GM23248 (cell line): ENCODE results near the gene PDE8A. TPM values are rescaled to one million over a fixed set of nuclear protein-coding genes. Genes with fewer than 3 reads are reported as not detected.

Experiments used
- DNase-seq: peaks from one replicate; pipeline ENCODE4 v3.0.0-alpha.2; 2015
- H2AFZ ChIP-seq: fragments of 200-600 bp; sonication (generic); 2 replicates; pipeline ENCODE4 v1.6.1; 2016; ENCODE audit warnings: antibody characterized with exemption
- H3F3A ChIP-seq: fragments of 200-600 bp; sonication (generic); 2 replicates; pipeline ENCODE4 v1.6.1; 2016; ENCODE audit warnings: mild to moderate bottlenecking, antibody characterized with exemption, mixed run types; ENCODE audit not compliant: insufficient read depth
- H3K27ac ChIP-seq: fragments of 200-600 bp; sonication (generic); 2 replicates; pipeline ENCODE4 v1.5.1; 2016; ENCODE audit warnings: mild to moderate bottlenecking
- H3K27me3 ChIP-seq: fragments of 200-600 bp; sonication (generic); replicated peaks from 2 replicates; pipeline ENCODE4 v1.6.1; 2016; ENCODE audit warnings: mild to moderate bottlenecking; ENCODE audit not compliant: insufficient read depth
- H3K36me3 ChIP-seq: fragments of 200-600 bp; sonication (generic); 2 replicates; pipeline ENCODE4 v1.6.1; 2016; ENCODE audit warnings: low read depth, mild to moderate bottlenecking
- H3K4me1 ChIP-seq: fragments of 200-600 bp; sonication (generic); 2 replicates; pipeline ENCODE4 v1.6.1; 2016; ENCODE audit warnings: mild to moderate bottlenecking; ENCODE audit not compliant: insufficient read depth
- H3K4me2 ChIP-seq: fragments of 200-600 bp; sonication (generic); one replicate; pipeline ENCODE4 v1.6.1; 2016; ENCODE audit warnings: mild to moderate bottlenecking; ENCODE audit not compliant: unreplicated experiment
- H3K4me3 ChIP-seq: fragments of 200-600 bp; sonication (generic); 2 replicates; pipeline ENCODE4 v1.5.1; 2016; ENCODE audit warnings: mild to moderate bottlenecking
- H3K79me2 ChIP-seq: fragments of 200-600 bp; sonication (generic); 2 replicates; pipeline ENCODE4 v1.6.1; 2016; ENCODE audit warnings: mild to moderate bottlenecking; ENCODE audit not compliant: insufficient read depth
- H3K9ac ChIP-seq: fragments of 200-600 bp; sonication (generic); 2 replicates; pipeline ENCODE4 v1.6.1; 2016; ENCODE audit warnings: mild to moderate bottlenecking
- H3K9me2 ChIP-seq: fragments of 200-600 bp; sonication (generic); 2 replicates; pipeline ENCODE4 v1.6.1; 2016; ENCODE audit warnings: mixed run types, mild to moderate bottlenecking, moderate library complexity; ENCODE audit not compliant: insufficient read depth
- H3K9me3 ChIP-seq: fragments of 200-600 bp; sonication (generic); one replicate; pipeline ENCODE4 v1.6.1; 2017; ENCODE audit warnings: low read depth
- H4K20me1 ChIP-seq: fragments of 200-600 bp; sonication (generic); 2 replicates; pipeline ENCODE4 v1.6.0; 2016; ENCODE audit not compliant: insufficient read depth
- EZH2 ChIP-seq: fragments of 200-600 bp; sonication (generic); IDR thresholded peaks from 2 replicates; pipeline ENCODE4 v1.6.1; 2018; ENCODE audit warnings: antibody characterized with exemption, mild to moderate bottlenecking; ENCODE audit not compliant: insufficient read depth, poor library complexity, severe bottlenecking
- EZH2phosphoT487 ChIP-seq: fragments of 200-600 bp; sonication (generic); IDR thresholded peaks from 2 replicates; pipeline ENCODE4 v1.6.1; 2018; ENCODE audit warnings: antibody characterized with exemption, moderate library complexity, mild to moderate bottlenecking, low read depth; ENCODE audit not compliant: insufficient read depth
- WGBS, 2 experiments: methylation state at CpG; one replicate each; pipeline ENCODE4 v1.1.6; 2015 to 2017; ENCODE audit warnings: low lambda C conversion rate in 2 of 2, low coverage in 1 of 2; ENCODE audit errors: missing lambda C conversion rate in 2 of 2; 5-methylcytosine and 5-hydroxymethylcytosine counted together
- in situ Hi-C: fragments of 300-500 bp; cut with MboI; formaldehyde crosslinking; loops from 2 replicates; pipeline ENCODE4 v1.15.0; 2020
- polyA plus RNA-seq: library from polyadenylated mRNA; unstranded; fragments of >200 nt; fragmentation: Nextera tagmentation; extraction: Ambion mirVana; gene quantifications from 2 replicates; pipeline ENCODE4 v1.2.1, GENCODE V29; 2016
- total RNA-seq: library from RNA; depleted of rRNA; stranded (reverse); fragments of >200 nt; shearing (Covaris generic); gene quantifications from 2 replicates; pipeline ENCODE4 v1.2.3, GENCODE V29; 2014

The PDE8A gene
- total and polyA plus RNA-seq, 2 experiments from 2014 or later, result 13.9 to 22.7 TPM

DNA sequence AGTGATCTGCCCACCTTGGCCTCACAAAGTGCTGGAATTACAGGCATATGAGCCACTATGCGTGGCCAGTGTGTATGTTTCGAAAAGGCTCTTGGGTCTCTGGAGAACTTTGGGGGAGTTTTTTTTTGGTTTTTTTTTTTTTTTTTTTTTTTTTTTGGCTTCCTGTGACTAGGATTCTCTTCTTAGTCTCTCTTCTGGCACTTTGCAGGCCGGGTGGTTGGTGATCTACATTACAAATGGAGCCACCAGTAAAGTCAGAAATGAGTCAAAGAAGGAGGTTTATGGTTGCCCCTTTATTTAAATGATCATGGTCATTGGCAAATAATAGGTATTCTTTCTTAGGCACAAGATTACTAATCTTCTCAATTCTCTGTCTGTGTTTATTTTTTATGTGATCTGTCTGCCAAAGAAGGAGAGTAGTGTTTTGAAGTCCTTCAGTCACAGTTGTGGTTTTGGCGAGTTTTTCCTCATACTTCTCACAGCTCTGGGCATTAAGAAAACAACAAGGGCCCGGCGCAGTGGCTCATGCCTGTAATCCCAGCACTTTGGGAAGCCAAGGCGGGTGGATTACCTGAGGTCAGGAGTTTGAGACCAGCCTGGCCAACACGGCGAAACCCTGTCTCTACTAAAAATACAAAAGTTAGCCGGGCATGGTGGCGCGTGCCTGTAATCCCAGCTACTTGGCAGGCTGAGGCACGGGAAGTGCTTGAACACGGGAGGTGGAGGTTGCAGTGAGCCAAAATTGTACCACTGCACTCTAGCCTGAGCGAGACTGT lies 38.3 kb downstream of the PDE8A start:
- TF ChIP-seq EZH2, result no peak
- TF ChIP-seq EZH2phosphoT487, result no peak
- in situ Hi-C loops, result no loop called here
- Histone ChIP-seq H3K27me3 (no peaks in the 10 kb centered on the region), H3K27ac (no peak overlapping the region), H3K9me2 (no peaks in the 10 kb centered on the region), H4K20me1 (peaks cover 6% of the 10 kb centered on the region; the same call in 1 of the 2 replicates), H3K4me1 (peaks cover 13% of the 10 kb centered on the region), H3K4me2 (no peak overlapping the region), H3K36me3 (no peaks in the 10 kb centered on the region), H3K9ac (no peak overlapping the region), H3F3A (peaks cover 8% of the 10 kb centered on the region; the same call in 1 of the 2 replicates), H3K4me3 (no peak overlapping the region), H3K79me2 (peaks cover 98% of the 10 kb centered on the region), H2AFZ (no peak overlapping the region), H3K9me3 (no peaks in the 10 kb centered on the region)
- WGBS, 2 experiments, result 79 to 80% methylated on average over 15 of the region's 15 CpGs
- peak; percentile 17 for DNase-seq

DNA sequence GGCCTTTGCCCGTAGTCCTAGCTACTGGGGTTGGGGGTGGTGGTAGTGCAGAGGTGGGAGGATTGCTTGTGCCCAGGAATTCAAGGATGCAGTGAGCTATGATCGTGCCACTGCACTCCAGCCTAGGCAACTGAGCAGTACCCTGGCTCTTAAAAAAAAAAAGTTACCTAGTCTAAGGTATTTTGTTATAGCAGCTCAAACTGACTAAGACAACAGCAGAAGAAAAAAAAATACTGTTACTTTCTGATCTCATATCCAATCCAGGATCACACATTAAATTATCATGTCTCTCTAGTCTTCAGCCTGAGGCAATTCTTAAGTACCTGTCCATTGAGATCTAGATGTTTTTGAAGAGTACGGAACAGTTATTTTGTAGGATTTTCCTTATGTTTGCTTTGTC lies 39.8 kb downstream of the PDE8A start:
- Histone ChIP-seq H3K9ac (no peak overlapping the region), H4K20me1 (peaks cover 14% of the 10 kb centered on the region; the same call in 1 of the 2 replicates), H3K9me2 (no peaks in the 10 kb centered on the region), H3K4me3 (no peak overlapping the region), H3K79me2 (peaks cover 98% of the 10 kb centered on the region), H3F3A (peaks cover 9% of the 10 kb centered on the region; the same call in 1 of the 2 replicates), H3K4me1 (peaks cover 16% of the 10 kb centered on the region), H3K36me3 (no peaks in the 10 kb centered on the region), H3K27me3 (no peaks in the 10 kb centered on the region), H3K9me3 (no peaks in the 10 kb centered on the region), H2AFZ (no peak overlapping the region), H3K27ac (no peak overlapping the region), H3K4me2 (no peak overlapping the region)
- DNase-seq, result no peak
- in situ Hi-C loops, result no loop called here
- TF ChIP-seq EZH2phosphoT487, result no peak
- no peak for TF ChIP-seq EZH2
- WGBS, 2 experiments, result 86 to 92% methylated on average over 3 of the region's 3 CpGs

DNA sequence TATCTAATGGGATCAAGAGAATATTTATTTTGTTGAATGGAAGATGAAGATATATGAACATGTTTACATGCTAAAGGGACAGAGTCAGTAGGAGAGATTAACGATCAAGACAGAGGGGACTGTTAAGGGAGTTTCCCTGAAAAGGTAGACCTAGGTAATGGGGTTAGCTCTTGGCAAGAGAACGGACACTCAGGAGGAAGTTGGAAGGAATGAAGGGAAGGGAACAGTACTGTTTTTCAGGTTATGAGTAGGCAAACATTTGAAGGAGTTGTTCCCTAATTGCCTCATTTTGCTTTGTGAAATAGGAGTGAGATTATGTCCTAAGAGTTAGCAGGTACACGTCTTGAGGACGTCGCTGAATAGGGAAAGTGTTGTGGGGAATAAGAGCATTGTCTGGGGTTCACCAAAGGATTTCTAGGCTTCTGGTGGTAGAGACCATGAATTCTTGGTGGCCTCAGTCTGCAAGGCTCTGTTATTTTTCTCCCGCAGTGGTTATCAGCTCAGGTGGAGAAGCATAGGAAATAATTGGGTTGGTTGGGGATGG lies 41.3 kb downstream of the PDE8A start:
- in situ Hi-C loops, result no loop called here
- Histone ChIP-seq H2AFZ (no peak overlapping the region), H3K36me3 (no peaks in the 10 kb centered on the region), H3K9ac (no peak overlapping the region), H3K9me3 (no peaks in the 10 kb centered on the region), H3K79me2 (peaks cover 98% of the 10 kb centered on the region), H3K9me2 (no peaks in the 10 kb centered on the region), H3K4me3 (no peak overlapping the region), H3K27me3 (no peaks in the 10 kb centered on the region), H3F3A (peaks cover 9% of the 10 kb centered on the region; the same call in 1 of the 2 replicates), H3K4me1 (peaks cover 13% of the 10 kb centered on the region), H3K27ac (no peak overlapping the region), H3K4me2 (no peak overlapping the region), H4K20me1 (peaks cover 14% of the 10 kb centered on the region; the same call in 1 of the 2 replicates)
- no peak for TF ChIP-seq EZH2phosphoT487
- no peak for TF ChIP-seq EZH2
- DNase-seq, result no peak
- 97 to 98% methylated on average over 6 of the region's 6 CpGs for WGBS, 2 experiments

DNA sequence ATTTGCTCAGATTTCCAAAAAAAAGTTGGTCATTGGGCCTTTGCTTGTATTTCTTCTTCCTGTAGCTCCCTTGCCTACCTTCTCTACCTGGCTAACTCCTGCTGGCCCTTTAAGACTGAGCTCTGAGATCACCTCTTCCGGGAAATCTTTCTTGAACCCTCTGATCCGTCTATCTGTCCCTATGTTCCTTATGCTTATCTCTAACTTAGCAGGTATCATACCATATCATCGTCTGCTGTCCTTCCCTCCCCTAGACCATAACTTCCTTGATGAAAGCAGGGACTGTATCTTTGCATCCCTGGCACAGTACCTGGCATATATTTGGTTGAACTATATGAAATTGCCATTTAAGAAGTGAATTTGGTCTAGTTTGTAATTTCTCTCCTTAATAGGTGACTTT lies 42.3 kb downstream of the PDE8A start:
- no peak overlapping the region for H3K9ac ChIP-seq
- peaks cover 9% of the 10 kb centered on the region; the same call in 1 of the 2 replicates for H3F3A ChIP-seq
- peak overlapping the region; percentile 13 for H3K4me2 ChIP-seq
- no peaks in the 10 kb centered on the region for H3K9me2 ChIP-seq
- H3K4me1 ChIP-seq, result peaks cover 13% of the 10 kb centered on the region
- H3K36me3 ChIP-seq, result no peaks in the 10 kb centered on the region
- H4K20me1 ChIP-seq, result peaks cover 14% of the 10 kb centered on the region; the same call in 1 of the 2 replicates
- no peak for DNase-seq
- H3K27ac ChIP-seq, result no peak overlapping the region
- 100% methylated on average over 3 of the region's 3 CpGs for WGBS, 2 experiments
- no peak overlapping the region for H2AFZ ChIP-seq
- H3K4me3 ChIP-seq, result no peak overlapping the region
- peaks cover 98% of the 10 kb centered on the region for H3K79me2 ChIP-seq
- in situ Hi-C loops, result no loop called here
- no peak for TF ChIP-seq EZH2
- TF ChIP-seq EZH2phosphoT487, result no peak
- H3K27me3 ChIP-seq, result no peaks in the 10 kb centered on the region
- no peaks in the 10 kb centered on the region for H3K9me3 ChIP-seq
